Measurements from ENCODE around the gene NF1. TPM values are rescaled to one million over a fixed set of nuclear protein-coding genes. Genes with fewer than 3 reads are reported as not detected.

The NF1 gene
- total and polyA plus RNA-seq, 2 donors (not counting 1 experiment from before 2014, with no cell fraction given), result 10.8 to 27.7 TPM

DNA sequence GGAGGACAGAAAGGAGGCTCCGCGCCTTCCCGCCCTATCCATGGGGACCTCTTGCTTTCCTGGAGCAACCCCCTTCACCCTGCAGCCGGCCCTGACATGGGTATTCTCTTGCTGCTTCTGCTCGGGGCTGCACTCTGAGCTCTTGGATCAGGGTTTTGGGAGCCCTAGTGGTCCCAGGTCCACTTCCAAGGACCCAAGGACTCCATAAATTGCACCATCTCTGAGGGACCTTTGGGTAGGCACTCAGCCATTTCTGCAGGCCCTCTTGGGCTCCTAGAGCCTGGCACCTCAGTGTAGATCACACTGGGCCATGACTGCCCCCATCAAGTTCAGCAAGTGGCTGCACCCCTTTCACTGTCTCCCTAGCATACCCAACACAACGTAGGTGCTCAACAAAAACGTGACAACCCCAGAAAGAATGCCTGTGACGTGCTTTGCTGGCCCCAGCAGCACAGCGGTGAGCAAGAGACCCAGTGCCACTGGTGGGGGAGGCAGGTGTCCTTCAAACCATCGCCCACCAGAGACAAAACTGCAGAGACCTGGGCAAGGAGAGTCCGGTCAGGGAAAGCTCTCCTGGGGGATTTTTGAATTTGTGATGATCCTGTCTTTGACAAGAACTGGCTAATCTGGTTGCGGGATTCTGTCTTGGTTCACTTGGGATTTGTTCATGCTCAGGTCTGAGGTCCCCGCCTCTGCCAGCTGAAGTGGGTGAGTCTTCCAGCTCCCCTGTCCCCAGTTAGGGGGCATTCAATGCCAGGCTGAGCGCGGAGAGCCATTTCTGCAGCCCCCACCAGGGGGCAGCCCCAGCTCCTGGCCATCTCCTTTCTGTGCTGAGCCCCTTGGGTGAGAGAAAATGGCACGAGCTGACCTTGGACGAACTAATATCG, 294.2 kb downstream of the NF1 start:
- no peak overlapping the region for H3K27ac ChIP-seq (ENCODE audit: low read length in 2 of 2)
- intact Hi-C loops (cut with micrococcal nuclease), result loop anchor here (1.0 kb wide), 1 partner anchor 136 kb away; no protein-coding TSS in a partner anchor
- Mint-ChIP-seq H3K4me1 (peaks cover 15% of the 10 kb centered on the region), H3K27me3 (peaks cover 40% of the 10 kb centered on the region), H3K9me3 (ENCODE audit: insufficient read depth) (no peaks in the 10 kb centered on the region), H3K4me3 (peak overlapping the region; percentile 77), H3K27ac (no peak overlapping the region)
- peaks cover 0 to 18% (median 0%) of the 10 kb centered on the region in 3 donors for H3K9me3 ChIP-seq (ENCODE audit: control extremely low read depth in 1 of 3, control insufficient read depth in 2 of 3, insufficient read depth in 1 of 3, low read length in 2 of 3)
- H3K27me3 ChIP-seq (replicated peaks in 1 of 4; ENCODE audit: control extremely low read depth in 1 of 4, control insufficient read depth in 3 of 4, insufficient read depth in 4 of 4, low read length in 3 of 4), result peaks cover 0 to 45% (median 20%) of the 10 kb centered on the region in 4 experiments
- peak; percentile 62 for ATAC-seq (ENCODE audit: low read depth)
- no peak for TF ChIP-seq EZH2 (IDR thresholded peaks at IDR 0.05; ENCODE audit: borderline replicate concordance, insufficient read depth, low read depth, low read length, poor library complexity, severe bottlenecking)
- TF ChIP-seq, protein P1, sequence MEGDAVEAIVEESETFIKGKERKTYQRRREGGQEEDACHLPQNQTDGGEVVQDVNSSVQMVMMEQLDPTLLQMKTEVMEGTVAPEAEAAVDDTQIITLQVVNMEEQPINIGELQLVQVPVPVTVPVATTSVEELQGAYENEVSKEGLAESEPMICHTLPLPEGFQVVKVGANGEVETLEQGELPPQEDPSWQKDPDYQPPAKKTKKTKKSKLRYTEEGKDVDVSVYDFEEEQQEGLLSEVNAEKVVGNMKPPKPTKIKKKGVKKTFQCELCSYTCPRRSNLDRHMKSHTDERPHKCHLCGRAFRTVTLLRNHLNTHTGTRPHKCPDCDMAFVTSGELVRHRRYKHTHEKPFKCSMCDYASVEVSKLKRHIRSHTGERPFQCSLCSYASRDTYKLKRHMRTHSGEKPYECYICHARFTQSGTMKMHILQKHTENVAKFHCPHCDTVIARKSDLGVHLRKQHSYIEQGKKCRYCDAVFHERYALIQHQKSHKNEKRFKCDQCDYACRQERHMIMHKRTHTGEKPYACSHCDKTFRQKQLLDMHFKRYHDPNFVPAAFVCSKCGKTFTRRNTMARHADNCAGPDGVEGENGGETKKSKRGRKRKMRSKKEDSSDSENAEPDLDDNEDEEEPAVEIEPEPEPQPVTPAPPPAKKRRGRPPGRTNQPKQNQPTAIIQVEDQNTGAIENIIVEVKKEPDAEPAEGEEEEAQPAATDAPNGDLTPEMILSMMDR (IDR thresholded peaks at IDR 0.05), result peak; percentile 77
- no peak overlapping the region for H3K4me2 ChIP-seq (replicated peaks; ENCODE audit: low read depth, low read length, poor library complexity, severe bottlenecking)
- no peak overlapping the region for H3K9ac ChIP-seq (ENCODE audit: low read length)
- peak; percentile 70 for DNase-seq
- H4K20me1 ChIP-seq (ENCODE audit: control insufficient read depth, insufficient read depth, low read length, poor library complexity, severe bottlenecking), result no peaks in the 10 kb centered on the region
- WGBS (ENCODE audit: insufficient coverage), result 62% methylated on average over 17 of the region's 18 CpGs
- H3K36me3 ChIP-seq (replicated peaks in 1 of 2; ENCODE audit: control extremely low read depth in 1 of 2, control insufficient read depth in 1 of 2, extremely low read depth in 1 of 2, insufficient read depth in 2 of 2, low read length in 1 of 2), result no peaks in the 10 kb centered on the region
- ChIA-PET POLR2A (interaction anchor here (0.6 kb wide), 1 partner anchor 382 kb away, joined by 4 read pairs; no protein-coding TSS in a partner anchor), CTCF (interaction anchor here (0.6 to 4.9 kb wide), 25 partner anchors 11 to 512 kb away, joined by 3 to 60 read pairs (median 4); no protein-coding TSS in a partner anchor)
- no peak overlapping the region for H3K4me3 ChIP-seq (ENCODE audit: control extremely low read depth in 1 of 5, extremely low read depth in 1 of 5, insufficient read depth in 1 of 5, low read depth in 2 of 5, low read length in 4 of 5)
- peaks cover 16 to 17% of the 10 kb centered on the region in 2 donors for H3K4me1 ChIP-seq (ENCODE audit: control insufficient read depth in 2 of 2, insufficient read depth in 2 of 2, low read length in 2 of 2)
- H2AFZ ChIP-seq (ENCODE audit: insufficient read depth, low read depth, low read length, poor library complexity, severe bottlenecking), result no peak overlapping the region
- no peaks in the 10 kb centered on the region for H3K79me2 ChIP-seq (ENCODE audit: control insufficient read depth, insufficient read depth, low read length)
